ENCODE results near the gene KDM6A. TPM values are rescaled to one million over a fixed set of nuclear protein-coding genes. Genes with fewer than 3 reads are reported as not detected.
"Not testable (repeated sequence)": the region's sequence is repeated elsewhere in the genome, so short reads cannot be mapped to it uniquely, and the experiment has no call there.

KDM6A gene
- polyA plus RNA-seq, 1 donor (not counting 4 experiments of a cell fraction or from before 2014, with no cell fraction given): 64.2 TPM

- dilution Hi-C loops (cut with MboI; ENCODE audit: extremely low pct_ligation_motif_present, low sequenced_read_pairs): no loop called here
- DNase-seq (ENCODE audit: low read depth, low spot score): no peak
- no peak overlapping the region for H3K4me2 ChIP-seq (ENCODE audit: control insufficient read depth, extremely low read depth, insufficient read depth, low read depth, low read length)
These were observed 35.2 kb downstream of the KDM6A start for GRCh38 chrX:44908153-44908552.

GRCh38 chrX:44908827-44909226, 35.8 kb downstream of the KDM6A start:
- FAIRE-seq (no peak), DNase-seq (ENCODE audit: low read depth, low spot score) (no peak)
- no peaks in the 10 kb centered on the region for H3K9me1 ChIP-seq (ENCODE audit: control insufficient read depth, extremely low read depth, insufficient read depth, low read length)
- H3K9ac ChIP-seq (ENCODE audit: control insufficient read depth, extremely low read depth, insufficient read depth, low read length): no peak overlapping the region
- no peaks in the 10 kb centered on the region for H3K36me3 ChIP-seq (ENCODE audit: control insufficient read depth in 2 of 2, extremely low read depth in 1 of 2, insufficient read depth in 2 of 2, low read length in 2 of 2)
- no peak overlapping the region for H2AFZ ChIP-seq (ENCODE audit: control insufficient read depth, low read length)
- TF ChIP-seq EZH2 (IDR thresholded peaks at IDR 0.05; ENCODE audit: low read length): no peak
- TF ChIP-seq CTCF (optimal IDR thresholded peaks at IDR 0.05 in 1 of 3, IDR thresholded peaks at IDR 0.05 in 1 of 3, conservative IDR thresholded peaks at IDR 0.05 in 1 of 3; ENCODE audit: extremely low read depth in 1 of 3, insufficient read depth in 2 of 3, low read length in 3 of 3): no peak
- no peak overlapping the region for H3K4me3 ChIP-seq (ENCODE audit: control insufficient read depth in 2 of 3, extremely low read depth in 1 of 3, insufficient read depth in 2 of 3, low read depth in 1 of 3, low read length in 3 of 3)
- no peak overlapping the region for H3K27ac ChIP-seq (ENCODE audit: control insufficient read depth, insufficient read depth, low read length)
- peaks cover 85% of the 10 kb centered on the region for H3K79me2 ChIP-seq (ENCODE audit: control insufficient read depth, insufficient read depth, low read length)
- H3K4me2 ChIP-seq (ENCODE audit: control insufficient read depth, extremely low read depth, insufficient read depth, low read depth, low read length): no peak overlapping the region
- dilution Hi-C loops (cut with MboI; ENCODE audit: extremely low pct_ligation_motif_present, low sequenced_read_pairs): no loop called here
- peaks cover 3% of the 10 kb centered on the region for H4K20me1 ChIP-seq (ENCODE audit: control insufficient read depth, extremely low read depth, insufficient read depth, low read length)
- H3K27me3 ChIP-seq (ENCODE audit: control insufficient read depth, extremely low read depth, insufficient read depth, low read length): no peaks in the 10 kb centered on the region
- peaks cover 6% of the 10 kb centered on the region for H3K4me1 ChIP-seq (ENCODE audit: control insufficient read depth, extremely low read depth, insufficient read depth, low read length)
- no peaks in the 10 kb centered on the region for H3K9me3 ChIP-seq (ENCODE audit: control insufficient read depth, low read depth, low read length)

More at GRCh38 chrX:44908153-44908552, 35.2 kb downstream of the KDM6A start:
- Histone ChIP-seq H3K36me3 (ENCODE audit: control insufficient read depth in 2 of 2, extremely low read depth in 1 of 2, insufficient read depth in 2 of 2, low read length in 2 of 2) (no peaks in the 10 kb centered on the region), H3K4me1 (ENCODE audit: control insufficient read depth, extremely low read depth, insufficient read depth, low read length) (peaks cover 8% of the 10 kb centered on the region), H3K4me3 (ENCODE audit: control insufficient read depth in 2 of 3, extremely low read depth in 1 of 3, insufficient read depth in 2 of 3, low read depth in 1 of 3, low read length in 3 of 3) (no peak overlapping the region), H3K9me1 (ENCODE audit: control insufficient read depth, extremely low read depth, insufficient read depth, low read length) (no peaks in the 10 kb centered on the region), H2AFZ (ENCODE audit: control insufficient read depth, low read length) (no peak overlapping the region), H4K20me1 (ENCODE audit: control insufficient read depth, extremely low read depth, insufficient read depth, low read length) (peaks cover 7% of the 10 kb centered on the region), H3K9ac (ENCODE audit: control insufficient read depth, extremely low read depth, insufficient read depth, low read length) (no peak overlapping the region), H3K27ac (ENCODE audit: control insufficient read depth, insufficient read depth, low read length) (no peak overlapping the region), H3K9me3 (ENCODE audit: control insufficient read depth, low read depth, low read length) (no peaks in the 10 kb centered on the region), H3K79me2 (ENCODE audit: control insufficient read depth, insufficient read depth, low read length) (peaks cover 85% of the 10 kb centered on the region), H3K27me3 (ENCODE audit: control insufficient read depth, extremely low read depth, insufficient read depth, low read length) (no peaks in the 10 kb centered on the region)
- FAIRE-seq: no peak
- TF ChIP-seq EZH2 (IDR thresholded peaks at IDR 0.05; ENCODE audit: low read length) (no peak), CTCF (optimal IDR thresholded peaks at IDR 0.05 in 1 of 3, IDR thresholded peaks at IDR 0.05 in 1 of 3, conservative IDR thresholded peaks at IDR 0.05 in 1 of 3; ENCODE audit: extremely low read depth in 1 of 3, insufficient read depth in 2 of 3, low read length in 3 of 3) (no peak)

- H2AFZ ChIP-seq (ENCODE audit: control insufficient read depth, low read length); FAIRE-seq; H3K9me1 ChIP-seq (ENCODE audit: control insufficient read depth, extremely low read depth, insufficient read depth, low read length); DNase-seq (ENCODE audit: low read depth, low spot score); H4K20me1 ChIP-seq (ENCODE audit: control insufficient read depth, extremely low read depth, insufficient read depth, low read length); H3K9me3 ChIP-seq (ENCODE audit: control insufficient read depth, low read depth, low read length); H3K4me2 ChIP-seq (ENCODE audit: control insufficient read depth, extremely low read depth, insufficient read depth, low read depth, low read length); H3K27ac ChIP-seq (ENCODE audit: control insufficient read depth, insufficient read depth, low read length); H3K4me3 ChIP-seq (ENCODE audit: control insufficient read depth in 2 of 3, extremely low read depth in 1 of 3, insufficient read depth in 2 of 3, low read depth in 1 of 3, low read length in 3 of 3); dilution Hi-C loops (cut with MboI; ENCODE audit: extremely low pct_ligation_motif_present, low sequenced_read_pairs); H3K27me3 ChIP-seq (ENCODE audit: control insufficient read depth, extremely low read depth, insufficient read depth, low read length); H3K9ac ChIP-seq (ENCODE audit: control insufficient read depth, extremely low read depth, insufficient read depth, low read length); H3K36me3 ChIP-seq (ENCODE audit: control insufficient read depth in 2 of 2, extremely low read depth in 1 of 2, insufficient read depth in 2 of 2, low read length in 2 of 2): not testable (repeated sequence)
- Histone ChIP-seq H3K79me2 (ENCODE audit: control insufficient read depth, insufficient read depth, low read length) (peaks cover 85% of the 10 kb centered on the region), H3K4me1 (ENCODE audit: control insufficient read depth, extremely low read depth, insufficient read depth, low read length) (peaks cover 16% of the 10 kb centered on the region)
These were observed 37.5 kb downstream of the KDM6A start for GRCh38 chrX:44910508-44910907.

- H3K4me3 ChIP-seq (ENCODE audit: control insufficient read depth in 2 of 3, extremely low read depth in 1 of 3, insufficient read depth in 2 of 3, low read depth in 1 of 3, low read length in 3 of 3); H3K27ac ChIP-seq (ENCODE audit: control insufficient read depth, insufficient read depth, low read length); dilution Hi-C loops (cut with MboI; ENCODE audit: extremely low pct_ligation_motif_present, low sequenced_read_pairs); H3K4me2 ChIP-seq (ENCODE audit: control insufficient read depth, extremely low read depth, insufficient read depth, low read depth, low read length); DNase-seq (ENCODE audit: low read depth, low spot score); H3K27me3 ChIP-seq (ENCODE audit: control insufficient read depth, extremely low read depth, insufficient read depth, low read length); H3K36me3 ChIP-seq (ENCODE audit: control insufficient read depth in 2 of 2, extremely low read depth in 1 of 2, insufficient read depth in 2 of 2, low read length in 2 of 2); H3K9me1 ChIP-seq (ENCODE audit: control insufficient read depth, extremely low read depth, insufficient read depth, low read length); H4K20me1 ChIP-seq (ENCODE audit: control insufficient read depth, extremely low read depth, insufficient read depth, low read length); H3K9ac ChIP-seq (ENCODE audit: control insufficient read depth, extremely low read depth, insufficient read depth, low read length); FAIRE-seq; H2AFZ ChIP-seq (ENCODE audit: control insufficient read depth, low read length); H3K9me3 ChIP-seq (ENCODE audit: control insufficient read depth, low read depth, low read length): not testable (repeated sequence)
- Histone ChIP-seq H3K79me2 (ENCODE audit: control insufficient read depth, insufficient read depth, low read length) (peaks cover 84% of the 10 kb centered on the region), H3K4me1 (ENCODE audit: control insufficient read depth, extremely low read depth, insufficient read depth, low read length) (peaks cover 16% of the 10 kb centered on the region)
These were observed 38.1 kb downstream of the KDM6A start for GRCh38 chrX:44911074-44911600.
